IPS-18a (cell line): ENCODE data around the gene MYH7.

Source experiments
- H3K27ac ChIP-seq: one replicate; pipeline ENCODE4 v1.5.1; 2013; ENCODE audit warnings: low read length
- H3K27me3 ChIP-seq: one replicate; pipeline ENCODE4 v1.6.1; 2013; ENCODE audit warnings: mild to moderate bottlenecking, low read length; ENCODE audit not compliant: control insufficient read depth, insufficient read depth
- H3K36me3 ChIP-seq: one replicate; pipeline ENCODE4 v1.6.1; 2013; ENCODE audit warnings: low read depth, low read length; ENCODE audit not compliant: control insufficient read depth
- H3K4me1 ChIP-seq: one replicate; pipeline ENCODE4 v1.6.1; 2013; ENCODE audit warnings: low read depth, low read length; ENCODE audit not compliant: control insufficient read depth
- H3K4me3 ChIP-seq: one replicate; pipeline ENCODE4 v1.5.1; 2013; ENCODE audit warnings: low read length
- H3K9ac ChIP-seq: one replicate; pipeline ENCODE4 v1.6.1; 2013; ENCODE audit warnings: mild to moderate bottlenecking, low read length, moderate library complexity
- H3K9me3 ChIP-seq: one replicate; pipeline ENCODE4 v1.6.1; 2013; ENCODE audit warnings: low read depth, low read length; ENCODE audit not compliant: control insufficient read depth

MYH7 gene

GRCh38 chr14:23445773-23446172 is 10.3 kb upstream of the MYH7 start:
- H3K4me1 ChIP-seq: peaks cover 10% of the 10 kb centered on the region
- no peak overlapping the region for H3K4me3 ChIP-seq
- H3K9ac ChIP-seq: no peak overlapping the region
- no peaks in the 10 kb centered on the region for H3K36me3 ChIP-seq
- H3K9me3 ChIP-seq: no peaks in the 10 kb centered on the region
- no peak overlapping the region for H3K27ac ChIP-seq
- no peaks in the 10 kb centered on the region for H3K27me3 ChIP-seq

- H3K27me3 ChIP-seq: no peaks in the 10 kb centered on the region
Measured at GRCh38 chr14:23444314-23444713, 8.9 kb upstream of the MYH7 start.

GRCh38 chr14:23443881-23444280 is 8.4 kb upstream of the MYH7 start:
- Histone ChIP-seq H3K4me3 (no peak overlapping the region), H3K9me3 (no peaks in the 10 kb centered on the region), H3K36me3 (no peaks in the 10 kb centered on the region), H3K27ac (no peak overlapping the region), H3K27me3 (no peaks in the 10 kb centered on the region), H3K9ac (no peak overlapping the region), H3K4me1 (peaks cover 10% of the 10 kb centered on the region)

More at GRCh38 chr14:23444314-23444713, 8.9 kb upstream of the MYH7 start:
- Histone ChIP-seq H3K4me3 (no peak overlapping the region), H3K9me3 (no peaks in the 10 kb centered on the region), H3K36me3 (no peaks in the 10 kb centered on the region), H3K27ac (no peak overlapping the region), H3K9ac (no peak overlapping the region), H3K4me1 (peaks cover 10% of the 10 kb centered on the region)

- no peaks in the 10 kb centered on the region for H3K36me3 ChIP-seq
- no peak overlapping the region for H3K9ac ChIP-seq
- H3K27me3 ChIP-seq: no peaks in the 10 kb centered on the region
- H3K4me3 ChIP-seq: no peak overlapping the region
- no peaks in the 10 kb centered on the region for H3K9me3 ChIP-seq
- no peak overlapping the region for H3K27ac ChIP-seq
- H3K4me1 ChIP-seq: peaks cover 10% of the 10 kb centered on the region
Measured at GRCh38 chr14:23443411-23443812, 8.0 kb upstream of the MYH7 start.

GRCh38 chr14:23442721-23443356 is 7.4 kb upstream of the MYH7 start:
- no peak overlapping the region for H3K27ac ChIP-seq
- no peak overlapping the region for H3K4me3 ChIP-seq
- peaks cover 16% of the 10 kb centered on the region for H3K4me1 ChIP-seq
- no peaks in the 10 kb centered on the region for H3K36me3 ChIP-seq
- no peaks in the 10 kb centered on the region for H3K9me3 ChIP-seq
- H3K9ac ChIP-seq: no peak overlapping the region
- H3K27me3 ChIP-seq: no peaks in the 10 kb centered on the region

- H3K9ac ChIP-seq: no peak overlapping the region
- no peak overlapping the region for H3K27ac ChIP-seq
- H3K4me3 ChIP-seq: no peak overlapping the region
- H3K9me3 ChIP-seq: no peaks in the 10 kb centered on the region
- no peaks in the 10 kb centered on the region for H3K36me3 ChIP-seq
- no peaks in the 10 kb centered on the region for H3K27me3 ChIP-seq
- H3K4me1 ChIP-seq: peaks cover 20% of the 10 kb centered on the region
Measured at GRCh38 chr14:23441076-23441475, 5.6 kb upstream of the MYH7 start.

- no peaks in the 10 kb centered on the region for H3K27me3 ChIP-seq
Measured at GRCh38 chr14:23439107-23439835, 3.8 kb upstream of the MYH7 start.

GRCh38 chr14:23438101-23438971 is 2.9 kb upstream of the MYH7 start:
- Histone ChIP-seq H3K27ac (no peak overlapping the region), H3K4me1 (peaks cover 21% of the 10 kb centered on the region), H3K36me3 (no peaks in the 10 kb centered on the region), H3K27me3 (no peaks in the 10 kb centered on the region), H3K9ac (no peak overlapping the region), H3K9me3 (no peaks in the 10 kb centered on the region), H3K4me3 (no peak overlapping the region)

More at GRCh38 chr14:23439107-23439835, 3.8 kb upstream of the MYH7 start:
- Histone ChIP-seq H3K9me3 (no peaks in the 10 kb centered on the region), H3K27ac (no peak overlapping the region), H3K4me1 (peaks cover 21% of the 10 kb centered on the region), H3K36me3 (no peaks in the 10 kb centered on the region), H3K4me3 (no peak overlapping the region), H3K9ac (no peak overlapping the region)

GRCh38 chr14:23437133-23438100 is 2.0 kb upstream of the MYH7 start:
- Histone ChIP-seq H3K4me1 (peaks cover 14% of the 10 kb centered on the region), H3K4me3 (no peak overlapping the region), H3K27ac (no peak overlapping the region), H3K9me3 (no peaks in the 10 kb centered on the region), H3K9ac (no peak overlapping the region), H3K27me3 (no peaks in the 10 kb centered on the region), H3K36me3 (no peaks in the 10 kb centered on the region)

GRCh38 chr14:23436327-23437132 is 1.1 kb upstream of the MYH7 start:
- H3K4me1 ChIP-seq: peaks cover 11% of the 10 kb centered on the region
- no peaks in the 10 kb centered on the region for H3K27me3 ChIP-seq
- no peaks in the 10 kb centered on the region for H3K9me3 ChIP-seq
- no peak overlapping the region for H3K27ac ChIP-seq
- H3K4me3 ChIP-seq: no peak overlapping the region
- H3K36me3 ChIP-seq: no peaks in the 10 kb centered on the region
- no peak overlapping the region for H3K9ac ChIP-seq
